ENCODE data around the gene TIMMDC1.

DNA sequence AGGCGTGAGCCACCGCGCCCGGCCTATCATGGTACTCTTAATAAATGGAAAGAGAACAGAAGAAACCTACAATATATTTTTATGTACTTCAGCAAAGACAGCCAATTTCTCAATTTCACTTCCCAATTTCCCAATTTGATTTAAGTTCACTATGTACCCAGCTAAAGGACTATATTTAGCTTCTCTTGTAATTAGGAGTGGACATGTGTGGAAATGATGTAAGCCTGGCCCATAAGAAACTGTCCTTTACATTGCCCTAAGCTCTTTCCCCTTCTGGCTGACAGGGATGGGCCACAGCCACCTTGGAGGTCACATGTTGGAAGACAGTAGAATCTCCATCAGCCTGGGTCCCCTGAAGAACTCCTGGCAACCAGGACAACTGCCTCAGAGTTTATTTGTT, 41.1 kb upstream of the TIMMDC1 start:
- TF ChIP-seq, protein P1, sequence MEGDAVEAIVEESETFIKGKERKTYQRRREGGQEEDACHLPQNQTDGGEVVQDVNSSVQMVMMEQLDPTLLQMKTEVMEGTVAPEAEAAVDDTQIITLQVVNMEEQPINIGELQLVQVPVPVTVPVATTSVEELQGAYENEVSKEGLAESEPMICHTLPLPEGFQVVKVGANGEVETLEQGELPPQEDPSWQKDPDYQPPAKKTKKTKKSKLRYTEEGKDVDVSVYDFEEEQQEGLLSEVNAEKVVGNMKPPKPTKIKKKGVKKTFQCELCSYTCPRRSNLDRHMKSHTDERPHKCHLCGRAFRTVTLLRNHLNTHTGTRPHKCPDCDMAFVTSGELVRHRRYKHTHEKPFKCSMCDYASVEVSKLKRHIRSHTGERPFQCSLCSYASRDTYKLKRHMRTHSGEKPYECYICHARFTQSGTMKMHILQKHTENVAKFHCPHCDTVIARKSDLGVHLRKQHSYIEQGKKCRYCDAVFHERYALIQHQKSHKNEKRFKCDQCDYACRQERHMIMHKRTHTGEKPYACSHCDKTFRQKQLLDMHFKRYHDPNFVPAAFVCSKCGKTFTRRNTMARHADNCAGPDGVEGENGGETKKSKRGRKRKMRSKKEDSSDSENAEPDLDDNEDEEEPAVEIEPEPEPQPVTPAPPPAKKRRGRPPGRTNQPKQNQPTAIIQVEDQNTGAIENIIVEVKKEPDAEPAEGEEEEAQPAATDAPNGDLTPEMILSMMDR (IDR thresholded peaks at IDR 0.05), result no peak
- TF ChIP-seq POLR2A (IDR thresholded peaks at IDR 0.05), result no peak
